OCI-LY1 (cell line): Measurements from ENCODE around the gene AFM.

Experiments used
- CTCF ChIP-seq: fragments of 200-600 bp; sonication (generic), shearing (Covaris generic); IDR thresholded peaks from 2 replicates; pipeline ENCODE4 v1.5.1; 2017; ENCODE audit warnings: mild to moderate bottlenecking, antibody characterized with exemption, low read length, moderate library complexity, mixed read lengths
- EZH2 ChIP-seq: fragments of 200-600 bp; sonication (generic), shearing (Covaris generic); IDR thresholded peaks from 2 replicates; pipeline ENCODE4 v1.8.0; 2017; ENCODE audit warnings: borderline replicate concordance, mixed run types, mild to moderate bottlenecking, antibody characterized with exemption, low read length, moderate library complexity, mixed read lengths

DNA sequence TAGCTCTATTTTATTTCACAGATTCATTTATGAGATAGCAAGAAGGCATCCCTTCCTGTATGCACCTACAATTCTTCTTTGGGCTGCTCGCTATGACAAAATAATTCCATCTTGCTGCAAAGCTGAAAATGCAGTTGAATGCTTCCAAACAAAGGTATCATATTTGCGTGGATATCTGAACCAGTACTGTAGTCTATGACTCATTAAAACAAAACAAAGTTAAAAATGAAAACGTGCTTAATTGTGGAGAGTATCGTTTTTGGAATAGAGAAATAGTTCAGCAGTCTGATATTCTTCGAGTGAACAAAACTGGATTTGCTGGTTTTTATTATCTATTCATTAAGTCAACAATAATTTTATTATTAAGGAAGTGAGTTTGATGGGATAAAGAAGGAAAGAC, 39.3 kb upstream of the AFM start:
- TF ChIP-seq EZH2 (no peak), CTCF (no peak)
